ENCODE measurements around the gene PEAK1.

PEAK1 gene

GRCh38 chr15:77333166-77333565 is 86.7 kb downstream of the PEAK1 start:
- TF ChIP-seq CTCF (conservative IDR thresholded peaks at IDR 0.05; ENCODE audit: control insufficient read depth, insufficient read depth, low read depth, low read length) = no peak
- no peak for DNase-seq (ENCODE audit: low read depth)
- H3K4me3 ChIP-seq (ENCODE audit: control insufficient read depth, low read depth, low read length) = no peak overlapping the region

DNA sequence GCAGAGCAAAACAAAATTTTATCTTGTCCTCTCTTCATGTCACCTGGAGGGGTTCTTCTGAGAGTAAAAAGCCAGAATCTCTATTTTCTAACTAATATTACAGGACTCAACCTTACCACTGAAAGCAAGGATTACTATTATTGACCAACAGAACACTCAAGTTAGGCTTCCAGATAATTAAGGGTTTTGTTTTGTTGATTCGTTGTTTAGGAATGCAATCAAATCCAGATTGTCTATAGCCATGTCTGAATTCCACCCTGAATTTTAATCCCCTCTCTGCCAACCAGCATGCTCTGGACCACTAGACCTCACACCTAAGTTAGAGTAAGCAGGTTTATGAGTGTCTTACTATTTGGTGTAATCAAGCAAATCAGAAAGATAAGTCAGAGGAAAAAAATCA is 90.7 kb downstream of the PEAK1 start:
- TF ChIP-seq CTCF (conservative IDR thresholded peaks at IDR 0.05; ENCODE audit: control insufficient read depth, insufficient read depth, low read depth, low read length) = no peak
- no peak overlapping the region for H3K4me3 ChIP-seq (ENCODE audit: control insufficient read depth, low read depth, low read length)
- DNase-seq (ENCODE audit: low read depth) = peak; percentile 31

DNA sequence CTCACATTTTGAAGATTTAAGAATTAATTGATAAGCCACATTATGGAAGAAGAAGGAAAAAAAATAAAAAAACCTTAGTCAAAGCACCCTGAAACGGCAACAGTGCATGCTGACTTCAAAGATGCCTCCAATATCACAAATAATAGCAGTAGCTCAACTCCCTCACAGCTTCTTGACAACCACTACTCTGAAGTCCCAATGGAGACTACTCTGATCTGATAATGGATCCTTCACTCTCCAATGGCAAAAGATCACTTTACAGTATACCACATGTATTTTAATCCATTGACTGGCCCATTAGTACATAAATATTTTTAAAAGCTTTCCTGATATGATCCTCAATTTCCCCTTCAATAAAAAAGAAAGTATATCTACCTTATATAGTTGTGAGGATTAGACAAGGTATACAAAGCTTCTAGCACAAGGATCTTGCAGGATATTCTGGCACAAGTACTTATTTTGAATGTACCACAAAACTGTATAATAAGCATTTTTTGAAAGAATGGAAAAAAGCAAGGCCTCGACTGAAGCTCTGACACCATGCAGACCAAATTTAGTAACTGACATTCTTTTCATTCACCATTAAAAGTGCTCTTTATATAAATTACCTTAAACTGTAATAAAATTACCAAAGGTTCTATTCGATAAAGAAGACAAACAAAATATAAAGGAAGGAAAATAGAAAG is 91.9 kb downstream of the PEAK1 start:
- DNase-seq (ENCODE audit: low read depth) = no peak
- no peak overlapping the region for H3K4me3 ChIP-seq (ENCODE audit: control insufficient read depth, low read depth, low read length)
- no peak for TF ChIP-seq CTCF (conservative IDR thresholded peaks at IDR 0.05; ENCODE audit: control insufficient read depth, insufficient read depth, low read depth, low read length)

DNA sequence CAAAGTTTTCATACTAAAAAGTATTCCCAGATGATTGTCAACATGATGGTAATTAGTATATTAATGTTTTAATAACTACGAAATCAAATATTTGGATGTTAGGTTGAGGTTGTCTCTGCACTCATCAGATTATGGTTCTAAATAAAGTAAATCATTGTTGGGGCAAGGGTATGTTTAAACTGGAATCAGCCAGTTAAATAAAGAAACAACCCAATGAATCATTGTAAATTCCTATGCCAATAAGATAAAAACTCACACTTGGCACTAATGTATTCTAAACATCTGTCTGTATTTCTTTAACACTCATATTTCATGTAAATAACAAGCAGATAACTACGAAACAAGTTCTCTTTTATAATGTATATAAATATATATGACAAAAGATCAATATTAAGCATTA is 92.7 kb downstream of the PEAK1 start:
- no peak for DNase-seq (ENCODE audit: low read depth)
- TF ChIP-seq CTCF (conservative IDR thresholded peaks at IDR 0.05; ENCODE audit: control insufficient read depth, insufficient read depth, low read depth, low read length) = no peak
- H3K4me3 ChIP-seq (ENCODE audit: control insufficient read depth, low read depth, low read length) = no peak overlapping the region

DNA sequence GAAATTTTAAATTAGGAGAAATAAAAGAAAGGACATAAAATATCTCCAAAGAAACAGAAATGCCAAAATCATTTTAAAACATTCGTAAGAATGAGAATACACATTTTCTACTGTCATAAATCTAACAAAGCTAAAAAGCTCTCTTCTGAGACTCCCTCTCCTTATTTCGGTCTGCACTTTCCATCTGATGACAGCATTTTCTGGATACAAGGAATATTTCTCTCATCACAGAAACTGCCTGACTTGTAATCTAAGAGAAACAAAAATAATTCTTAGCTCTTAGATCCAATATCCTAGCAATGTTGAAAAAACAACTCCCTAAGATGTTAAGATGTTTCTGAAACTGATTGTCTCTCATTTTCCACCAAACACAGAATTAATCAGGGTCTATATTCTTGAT is 93.5 kb downstream of the PEAK1 start:
- no peak for TF ChIP-seq CTCF (conservative IDR thresholded peaks at IDR 0.05; ENCODE audit: control insufficient read depth, insufficient read depth, low read depth, low read length)
- no peak overlapping the region for H3K4me3 ChIP-seq (ENCODE audit: control insufficient read depth, low read depth, low read length)
- no peak for DNase-seq (ENCODE audit: low read depth)

GRCh38 chr15:77312523-77312922 is 107.4 kb downstream of the PEAK1 start:
- TF ChIP-seq CTCF (conservative IDR thresholded peaks at IDR 0.05; ENCODE audit: control insufficient read depth, insufficient read depth, low read depth, low read length) = no peak
- DNase-seq (ENCODE audit: low read depth) = peak; percentile 64
- no peak overlapping the region for H3K4me3 ChIP-seq (ENCODE audit: control insufficient read depth, low read depth, low read length)
